GM12874 (cell line): Measurements from ENCODE around the gene AOPEP.

Experiments
- CTCF ChIP-seq: IDR thresholded peaks from 2 replicates; pipeline ENCODE4 v1.5.1; 2011; ENCODE audit warnings: low read depth, mild to moderate bottlenecking, control low read depth, low read length, moderate library complexity; ENCODE audit not compliant: insufficient read depth

Gene AOPEP

GRCh38 chr9:94726495-94727191 lies at the start of gene AOPEP:
Gene AOPEP, plus strand, starts transcription at chr9:94726699. Its CDS starts 33,085 bp downstream, at chr9:94759784.
- no peak for TF ChIP-seq CTCF

- TF ChIP-seq CTCF, result no peak
Observed at GRCh38 chr9:94677929-94678328, 48.6 kb upstream of the AOPEP start.

GRCh38 chr9:94679587-94679986 lies 46.9 kb upstream of the AOPEP start:
- no peak for TF ChIP-seq CTCF

- no peak for TF ChIP-seq CTCF
Observed at GRCh38 chr9:94680020-94680419, 46.5 kb upstream of the AOPEP start.

- no peak for TF ChIP-seq CTCF
Observed at GRCh38 chr9:94680621-94681020, 45.9 kb upstream of the AOPEP start.

- TF ChIP-seq CTCF, result peak; percentile 63
Observed at GRCh38 chr9:94681508-94681907, 45.0 kb upstream of the AOPEP start.

- TF ChIP-seq CTCF, result no peak
Observed at GRCh38 chr9:94685359-94685758, 41.1 kb upstream of the AOPEP start.
